Spleen (tissue), 11 donors: ENCODE results near the gene MCOLN1. TPM values are rescaled to one million over a fixed set of nuclear protein-coding genes. Genes with fewer than 3 reads are reported as not detected.
A peak's percentile ranks its signal among the peaks of the same experiment; 100 is the strongest.

Source experiments
- DNase-seq: peaks from one replicate; pipeline ENCODE4 v3.0.0-alpha.2; 2020
- H3K27ac ChIP-seq, 8 donors: fragments of 200-600 bp; sonication (generic) in 7 of 8; 1 replicate in 4 of 8; 2 replicates in 4 of 8; pipeline versions ENCODE4 v1.5.0 to v1.8.0; 2016 to 2021; ENCODE audit warnings: inconsistent platforms in 4 of 8, mild to moderate bottlenecking in 4 of 8, moderate library complexity in 1 of 8
- H3K27me3 ChIP-seq, 7 donors: fragments of 200-600 bp; sonication (generic) in 6 of 7; replicated peaks in 1 of 7; 1 replicate in 4 of 7; 2 replicates in 3 of 7; pipeline versions ENCODE4 v1.5.0 to v1.8.0; 2016 to 2021; ENCODE audit warnings: inconsistent platforms in 3 of 7, mild to moderate bottlenecking in 1 of 7
- H3K36me3 ChIP-seq, 6 donors: fragments of 200-600 bp; sonication (generic) in 5 of 6; 1 replicate in 4 of 6; 2 replicates in 2 of 6; pipeline versions ENCODE4 v1.5.0 to v1.8.0; 2016 to 2021; ENCODE audit warnings: inconsistent platforms in 2 of 6
- H3K4me1 ChIP-seq, 6 donors: fragments of 200-600 bp; sonication (generic) in 5 of 6; 1 replicate in 3 of 6; 2 replicates in 3 of 6; pipeline versions ENCODE4 v1.5.0 to v1.8.0; 2016 to 2021; ENCODE audit warnings: inconsistent platforms in 3 of 6
- H3K4me3 ChIP-seq, 8 donors: fragments of 200-600 bp; sonication (generic) in 7 of 8; 1 replicate in 4 of 8; 2 replicates in 4 of 8; pipeline versions ENCODE4 v1.5.0 to v1.8.0; 2016 to 2021; ENCODE audit warnings: inconsistent platforms in 4 of 8, mild to moderate bottlenecking in 4 of 8, moderate library complexity in 2 of 8
- H3K9me3 ChIP-seq, 8 donors: fragments of 200-600 bp; sonication (generic) in 7 of 8; 1 replicate in 4 of 8; 2 replicates in 4 of 8; pipeline versions ENCODE4 v1.5.0 to v1.8.0; 2016 to 2021; ENCODE audit warnings: inconsistent platforms in 4 of 8
- CTCF ChIP-seq, 11 experiments: fragments of 200-600 bp in 7 of 11; fragments of 450-650 bp in 4 of 11; sonication (generic) in 4 of 11; IDR thresholded peaks in 8 of 11; conservative IDR thresholded peaks in 3 of 11; 1 replicate in 7 of 11; 2 replicates in 4 of 11; pipeline versions ENCODE4 v1.4.0 to v1.8.0; 2016 to 2021; ENCODE audit warnings: antibody characterized with exemption in 11 of 11, inconsistent platforms in 4 of 11, mild to moderate bottlenecking in 1 of 11
- POLR2A ChIP-seq, 3 donors: fragments of 450-650 bp; IDR thresholded peaks; one replicate each; pipeline ENCODE4 v1.5.1; 2017; ENCODE audit warnings: antibody characterized with exemption in 3 of 3, mild to moderate bottlenecking in 1 of 3
- POLR2AphosphoS5 ChIP-seq, 3 donors: sonication (generic); formaldehyde crosslinking; IDR thresholded peaks; one replicate each; pipeline ENCODE4 v1.5.1; 2017; ENCODE audit warnings: antibody characterized with exemption in 3 of 3
- WGBS, 5 donors: extraction: QIAGEN DNeasy Blood & Tissue Kit in 3 of 5; methylation state at CpG; one replicate each; pipeline versions ENCODE4 v1.1.5 to v1.1.7; 2013 to 2018; 5-methylcytosine and 5-hydroxymethylcytosine counted together
- intact Hi-C: fragments of 100-400 bp; cut with DNase I; formaldehyde crosslinking; loops from one replicate; pipeline ENCODE4 v1.15.0; 2023; ENCODE audit warnings: low total_unique reads
- polyA plus RNA-seq, 3 donors: library from polyadenylated mRNA; stranded (reverse); fragments of 200-250 nt; gene quantifications; one replicate each; pipeline ENCODE4 v1.2.1, GENCODE V29; 2013
- total RNA-seq, 7 donors: library from RNA; depleted of rRNA in 3 of 7; stranded (reverse); fragments of >200 nt in 3 of 7; fragmentation: NEBNext Ultra II Directional in 4 of 7; extraction: Animal tissue kit (Norgen Biotek cat#: 25700) in 4 of 7; gene quantifications; one replicate each; pipeline versions ENCODE4 v1.1.0 to v1.2.1, GENCODE V29; 2016 to 2021
- donor health status: healthy with polysubstance abuse.
- donor health status: DM: no; HTN: no; CAD: no; lungs with moderate emphysema.
- donor health status: DM: no; HTN: no; CAD: no.
- donor health status: Bipolar disorder and iron deficiency.
- donor health status: healthy.
- donor health status: DM: no; HTN: no; CAD: no.
- donor health status: DM: yes; HTN: yes; CAD: no.

MCOLN1 gene
- total and polyA plus RNA-seq, 10 donors = 25.1 to 166 (median 117) TPM

DNA sequence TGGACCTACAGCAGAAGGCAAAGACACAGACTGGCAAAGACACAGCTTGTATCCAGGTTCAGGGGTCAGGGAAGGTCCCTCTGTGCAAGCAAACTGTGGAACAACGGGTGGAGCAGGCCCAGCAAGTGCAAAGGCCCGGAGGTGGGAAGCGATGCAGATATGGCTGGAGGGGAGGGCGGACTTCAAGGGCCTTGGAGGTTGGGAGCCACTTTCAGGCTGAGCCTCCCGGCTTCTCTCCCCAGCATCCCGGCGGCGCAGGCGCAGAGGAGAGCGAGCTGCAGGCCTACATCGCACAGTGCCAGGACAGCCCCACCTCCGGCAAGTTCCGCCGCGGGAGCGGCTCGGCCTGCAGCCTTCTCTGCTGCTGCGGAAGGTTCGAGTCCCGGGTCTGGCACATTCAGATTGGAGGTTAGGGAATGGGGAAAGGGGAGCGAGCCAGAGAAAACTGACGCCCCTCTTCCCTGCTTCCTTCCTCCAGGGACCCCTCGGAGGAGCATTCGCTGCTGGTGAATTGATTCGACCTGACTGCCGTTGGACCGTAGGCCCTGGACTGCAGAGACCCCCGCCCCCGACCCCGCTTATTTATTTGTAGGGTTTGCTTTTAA, 11.0 kb downstream of the MCOLN1 start:
- peak; percentile 84 for DNase-seq
- H3K9me3 ChIP-seq = no peaks in the 10 kb centered on the region
- peak overlapping the region; percentile 63 to 93 (median 88) for H3K27ac ChIP-seq
- TF ChIP-seq POLR2A (IDR thresholded peaks at IDR 0.05) (no peak), POLR2AphosphoS5 (IDR thresholded peaks at IDR 0.05) (peak in 1 of 3 donors; percentile 11), CTCF (IDR thresholded peaks at IDR 0.05 in 8 of 11, conservative IDR thresholded peaks at IDR 0.05 in 3 of 11) (peak in 1 of 11 experiments; percentile 9)
- H3K4me3 ChIP-seq = peak overlapping the region; percentile 71 to 93 (median 86)
- intact Hi-C loops = no loop called here
- peaks cover 13 to 70% (median 43%) of the 10 kb centered on the region in 6 donors for H3K4me1 ChIP-seq
- H3K36me3 ChIP-seq = peaks cover 0 to 67% (median 31%) of the 10 kb centered on the region in 6 donors
- 43 to 55% (median 45%) methylated on average over 21 to 30 of the region's 30 CpGs for WGBS, 5 donors
- no peaks in the 10 kb centered on the region for H3K27me3 ChIP-seq

- TF ChIP-seq CTCF (IDR thresholded peaks at IDR 0.05 in 8 of 11, conservative IDR thresholded peaks at IDR 0.05 in 3 of 11) (no peak), POLR2AphosphoS5 (IDR thresholded peaks at IDR 0.05) (peak; percentile 93 to 98 (median 94)), POLR2A (IDR thresholded peaks at IDR 0.05) (peak in 1 of 3 donors; percentile 51)
- no peaks in the 10 kb centered on the region for H3K27me3 ChIP-seq
- peak overlapping the region; percentile 63 to 93 (median 88) for H3K27ac ChIP-seq
- peak; percentile 95 for DNase-seq
- peaks cover 13 to 64% (median 41%) of the 10 kb centered on the region in 6 donors for H3K4me1 ChIP-seq
- no peaks in the 10 kb centered on the region for H3K9me3 ChIP-seq
- 0 to 2% (median 1%) methylated on average over 31 to 41 of the region's 41 CpGs for WGBS, 5 donors
- peak overlapping the region; percentile 71 to 93 (median 86) for H3K4me3 ChIP-seq
- H3K36me3 ChIP-seq = peaks cover 0 to 67% (median 33%) of the 10 kb centered on the region in 6 donors
- intact Hi-C loops = no loop called here
Observed at GRCh38 chr19:7533925-7534480, 11.6 kb downstream of the MCOLN1 start.

GRCh38 chr19:7534531-7535046, 12.2 kb downstream of the MCOLN1 start:
- DNase-seq = no peak
- Histone ChIP-seq H3K4me3 (peak overlapping the region; percentile 71 to 93 (median 86)), H3K27ac (peak overlapping the region; percentile 80 to 93 (median 88)), H3K27me3 (no peaks in the 10 kb centered on the region), H3K4me1 (peaks cover 13 to 58% (median 40%) of the 10 kb centered on the region in 6 donors), H3K36me3 (peaks cover 0 to 67% (median 36%) of the 10 kb centered on the region in 6 donors), H3K9me3 (no peaks in the 10 kb centered on the region)
- TF ChIP-seq POLR2AphosphoS5 (IDR thresholded peaks at IDR 0.05) (no peak), POLR2A (IDR thresholded peaks at IDR 0.05) (no peak), CTCF (IDR thresholded peaks at IDR 0.05 in 8 of 11, conservative IDR thresholded peaks at IDR 0.05 in 3 of 11) (no peak)
- WGBS, 5 donors = 0 to 1% (median 1%) methylated on average over 11 to 27 of the region's 27 CpGs
- intact Hi-C loops = no loop called here
